GM19023 (cell line): ENCODE data around the gene HSPBAP1.
"Not testable (repeated sequence)": the region's sequence is repeated elsewhere in the genome, so short reads cannot be mapped to it uniquely, and the experiment has no call there.

Experiments used
- ATAC-seq: cut with Tn5 transposase; IDR thresholded peaks from one replicate; pipeline ENCODE4 v1.9.1; 2021; ENCODE audit warnings: mild to moderate bottlenecking, moderate library complexity; ENCODE audit not compliant: unreplicated experiment

The HSPBAP1 gene

GRCh38 chr3:122786066-122786465, 7.6 kb downstream of the HSPBAP1 start:
- no peak for ATAC-seq

GRCh38 chr3:122785231-122785630, 8.4 kb downstream of the HSPBAP1 start:
- ATAC-seq = no peak

- no peak for ATAC-seq
Measured at GRCh38 chr3:122784436-122784835, 9.2 kb downstream of the HSPBAP1 start.

- no peak for ATAC-seq
Measured at GRCh38 chr3:122782804-122783203, 10.8 kb downstream of the HSPBAP1 start.

GRCh38 chr3:122777563-122777962, 16.1 kb downstream of the HSPBAP1 start:
- no peak for ATAC-seq

GRCh38 chr3:122776675-122777468, 16.8 kb downstream of the HSPBAP1 start:
- no peak for ATAC-seq

GRCh38 chr3:122774564-122774963, 19.1 kb downstream of the HSPBAP1 start:
- no peak for ATAC-seq

GRCh38 chr3:122773944-122774509, 19.6 kb downstream of the HSPBAP1 start:
- ATAC-seq = peak; percentile 57

GRCh38 chr3:122772827-122773226, 20.8 kb downstream of the HSPBAP1 start:
- no peak for ATAC-seq

GRCh38 chr3:122770521-122771202, 23.0 kb downstream of the HSPBAP1 start:
- ATAC-seq = no peak

- no peak for ATAC-seq
Measured at GRCh38 chr3:122767540-122768372, 25.9 kb downstream of the HSPBAP1 start.

GRCh38 chr3:122766430-122766829, 27.2 kb downstream of the HSPBAP1 start:
- ATAC-seq = no peak

- no peak for ATAC-seq
Measured at GRCh38 chr3:122760453-122761271, 33.0 kb downstream of the HSPBAP1 start.

GRCh38 chr3:122758877-122759560, 34.6 kb downstream of the HSPBAP1 start:
- ATAC-seq = no peak

- ATAC-seq = no peak
Measured at GRCh38 chr3:122755491-122755890, 38.1 kb downstream of the HSPBAP1 start.

GRCh38 chr3:122754929-122755328, 38.7 kb downstream of the HSPBAP1 start:
- ATAC-seq = peak; percentile 62

- ATAC-seq = no peak
Measured at GRCh38 chr3:122748347-122748746, 45.3 kb downstream of the HSPBAP1 start.

- ATAC-seq = not testable (repeated sequence)
Measured at GRCh38 chr3:122747295-122747694, 46.3 kb downstream of the HSPBAP1 start.

- ATAC-seq = no peak
Measured at GRCh38 chr3:122745369-122746021, 48.1 kb downstream of the HSPBAP1 start.
